Uterus (tissue), 4 donors: ENCODE results near the gene ZBTB44. TPM values are rescaled to one million over a fixed set of nuclear protein-coding genes. Genes with fewer than 3 reads are reported as not detected.

Source experiments
- DNase-seq, 2 donors: peaks; one replicate each; pipeline ENCODE4 v3.0.0-alpha.2; 2019 to 2020
- H3K27ac ChIP-seq, 2 donors: fragments of 200-600 bp; sonication (generic); 1 replicate in 1 of 2; 2 replicates in 1 of 2; pipeline ENCODE4 v1.5.1; 2016 to 2018
- H3K27me3 ChIP-seq, 2 donors: fragments of 200-600 bp; sonication (generic); one replicate each; pipeline ENCODE4 v1.5.1; 2018 to 2019; ENCODE audit warnings: control low read depth in 1 of 2
- H3K36me3 ChIP-seq, 2 donors: fragments of 200-600 bp; sonication (generic); one replicate each; pipeline ENCODE4 v1.5.1; 2019; ENCODE audit warnings: control low read depth in 1 of 2
- H3K4me1 ChIP-seq, 2 donors: fragments of 200-600 bp; sonication (generic); one replicate each; pipeline ENCODE4 v1.5.1; 2018 to 2019; ENCODE audit warnings: control low read depth in 1 of 2
- H3K4me3 ChIP-seq, 2 donors: fragments of 200-600 bp; sonication (generic); 1 replicate in 1 of 2; 2 replicates in 1 of 2; pipeline ENCODE4 v1.5.1; 2018 to 2019; ENCODE audit warnings: mild to moderate bottlenecking in 1 of 2
- H3K9me3 ChIP-seq, 2 donors: fragments of 200-600 bp; sonication (generic); one replicate each; pipeline ENCODE4 v1.5.1; 2019; ENCODE audit warnings: control low read depth in 1 of 2
- CTCF ChIP-seq, 4 experiments: fragments of 200-600 bp in 2 of 4; fragments of 450-650 bp in 2 of 4; sonication (generic) in 2 of 4; IDR thresholded peaks; one replicate each; pipeline ENCODE4 v1.5.1; 2016 to 2019; ENCODE audit warnings: antibody characterized with exemption in 4 of 4, mild to moderate bottlenecking in 2 of 4, moderate library complexity in 1 of 4
- POLR2A ChIP-seq, 2 donors: fragments of 450-650 bp; IDR thresholded peaks; one replicate each; pipeline ENCODE4 v1.6.1; 2016; ENCODE audit warnings: antibody characterized with exemption in 2 of 2, mild to moderate bottlenecking in 1 of 2, moderate library complexity in 1 of 2
- intact Hi-C: fragments of 100-400 bp; cut with DNase I; formaldehyde crosslinking; loops from one replicate; pipeline ENCODE4 v1.15.1; 2023; ENCODE audit warnings: low total_unique reads
- total RNA-seq, 4 donors: library from RNA; depleted of rRNA in 3 of 4; stranded (reverse); fragments of >200 nt in 3 of 4; gene quantifications; one replicate each; pipeline versions ENCODE4 v1.1.0 to v1.2.4, GENCODE V29; 2014 to 2023
- donor health status: DM: yes; HTN: yes; CAD: no.

ZBTB44 gene
- total RNA-seq, 4 donors from 2014 or later, result 57.4 to 126 (median 95.5) TPM

GRCh38 chr11:130327716-130328115 lies 13.0 kb upstream of the ZBTB44 start:
- no peak overlapping the region for H3K4me3 ChIP-seq
- H3K9me3 ChIP-seq, result no peaks in the 10 kb centered on the region
- no peak for DNase-seq
- TF ChIP-seq CTCF (IDR thresholded peaks at IDR 0.05) (no peak), POLR2A (IDR thresholded peaks at IDR 0.05) (no peak)
- intact Hi-C loops, result no loop called here
- H3K36me3 ChIP-seq, result no peaks in the 10 kb centered on the region
- no peaks in the 10 kb centered on the region for H3K27me3 ChIP-seq
- H3K27ac ChIP-seq, result no peak overlapping the region
- H3K4me1 ChIP-seq, result no peaks in the 10 kb centered on the region

- H3K27ac ChIP-seq, result no peak overlapping the region
- H3K36me3 ChIP-seq, result no peaks in the 10 kb centered on the region
- intact Hi-C loops, result no loop called here
- no peaks in the 10 kb centered on the region for H3K4me1 ChIP-seq
- DNase-seq, result no peak
- no peaks in the 10 kb centered on the region for H3K27me3 ChIP-seq
- no peaks in the 10 kb centered on the region for H3K9me3 ChIP-seq
- H3K4me3 ChIP-seq, result no peak overlapping the region
- TF ChIP-seq POLR2A (IDR thresholded peaks at IDR 0.05) (no peak), CTCF (IDR thresholded peaks at IDR 0.05) (no peak)
Observed at GRCh38 chr11:130325691-130326090, 11.0 kb upstream of the ZBTB44 start.

GRCh38 chr11:130323452-130324450 lies 9.0 kb upstream of the ZBTB44 start:
- no peak overlapping the region for H3K27ac ChIP-seq
- no peaks in the 10 kb centered on the region for H3K36me3 ChIP-seq
- DNase-seq, result no peak
- no peak overlapping the region for H3K4me3 ChIP-seq
- intact Hi-C loops, result no loop called here
- no peaks in the 10 kb centered on the region for H3K27me3 ChIP-seq
- no peak for TF ChIP-seq POLR2A (IDR thresholded peaks at IDR 0.05)
- TF ChIP-seq CTCF (IDR thresholded peaks at IDR 0.05), result no peak
- no peaks in the 10 kb centered on the region for H3K9me3 ChIP-seq
- no peaks in the 10 kb centered on the region for H3K4me1 ChIP-seq

GRCh38 chr11:130322126-130322525 lies 7.4 kb upstream of the ZBTB44 start:
- Histone ChIP-seq H3K27me3 (no peaks in the 10 kb centered on the region), H3K36me3 (no peaks in the 10 kb centered on the region), H3K4me1 (no peaks in the 10 kb centered on the region), H3K4me3 (no peak overlapping the region), H3K9me3 (no peaks in the 10 kb centered on the region), H3K27ac (no peak overlapping the region)
- intact Hi-C loops, result no loop called here
- DNase-seq, result no peak
- TF ChIP-seq CTCF (IDR thresholded peaks at IDR 0.05) (no peak), POLR2A (IDR thresholded peaks at IDR 0.05) (no peak)

- TF ChIP-seq CTCF (IDR thresholded peaks at IDR 0.05) (no peak), POLR2A (IDR thresholded peaks at IDR 0.05) (no peak)
- intact Hi-C loops, result no loop called here
- DNase-seq, result no peak
- no peaks in the 10 kb centered on the region for H3K27me3 ChIP-seq
- H3K27ac ChIP-seq, result no peak overlapping the region
- H3K36me3 ChIP-seq, result no peaks in the 10 kb centered on the region
- no peaks in the 10 kb centered on the region for H3K9me3 ChIP-seq
- no peak overlapping the region for H3K4me3 ChIP-seq
- H3K4me1 ChIP-seq, result peaks cover 0 to 3% of the 10 kb centered on the region in 2 donors
Observed at GRCh38 chr11:130318031-130318673, 3.4 kb upstream of the ZBTB44 start.
